IMR-90 (cell line): Measurements from ENCODE around the gene PCYT1B. TPM values are rescaled to one million over a fixed set of nuclear protein-coding genes. Genes with fewer than 3 reads are reported as not detected.

ENCODE experiments used
- ATAC-seq: fragments of 200-7000 bp; cut with Tn5 transposase; 2 replicates; pipeline ENCODE4 v1.9.1; 2020; ENCODE audit warnings: low read depth, mild to moderate bottlenecking, moderate library complexity
- BruUV-seq: library from RNA; stranded (reverse); fragments of 400-500 nt; replicated peaks from 2 replicates; lab custom pipeline; 2021; lab: Mats Ljungman, UMichigan
- CTCF ChIA-PET: fragments of 300-600 bp; formaldehyde crosslinking; extraction: SDS; loops from one replicate; lab custom pipeline; 2021; ENCODE audit warnings: antibody characterized with exemption; lab: Yijun Ruan, JAX
- POLR2A ChIA-PET: fragments of 300-600 bp; sonication (Branson Sonifier 250); formaldehyde crosslinking; loops from one replicate; lab custom pipeline; 2022; ENCODE audit warnings: antibody characterized with exemption; ENCODE audit not compliant: unreplicated experiment; lab: Charles Lee
- DNase-seq: peaks from one replicate; pipeline ENCODE4 v3.0.0; 2013
- H2AFZ ChIP-seq: replicated peaks from 2 replicates; pipeline ENCODE3; 2013; ENCODE audit warnings: low read length, mild to moderate bottlenecking; ENCODE audit not compliant: poor library complexity
- H2AK5ac ChIP-seq: 2 replicates; pipeline ENCODE4 v1.6.1; 2013; ENCODE audit warnings: low read depth, low read length, inconsistent platforms
- H2AK9ac ChIP-seq: replicated peaks from 2 replicates; pipeline ENCODE3; 2013; ENCODE audit warnings: mild to moderate bottlenecking, low read depth, low read length, moderate library complexity; ENCODE audit not compliant: poor library complexity
- H2BK120ac ChIP-seq: 2 replicates; pipeline ENCODE4 v1.6.1; 2013; ENCODE audit warnings: low read depth, low read length, inconsistent platforms
- H2BK15ac ChIP-seq: 3 replicates; pipeline ENCODE4 v1.6.1; 2013; ENCODE audit warnings: low read depth, low read length, inconsistent platforms
- H2BK20ac ChIP-seq: 2 replicates; pipeline ENCODE4 v1.6.1; 2013; ENCODE audit warnings: low read depth, mild to moderate bottlenecking, inconsistent platforms, low read length, moderate library complexity
- H2BK5ac ChIP-seq: 2 replicates; pipeline ENCODE4 v1.6.1; 2013; ENCODE audit warnings: mild to moderate bottlenecking, low read depth, low read length, inconsistent platforms; ENCODE audit not compliant: poor library complexity, severe bottlenecking
- H3K14ac ChIP-seq: replicated peaks from 2 replicates; pipeline ENCODE4 v1.6.1; 2013; ENCODE audit warnings: low read depth, low read length, inconsistent platforms
- H3K18ac ChIP-seq: 2 replicates; pipeline ENCODE4 v1.6.1; 2013; ENCODE audit warnings: low read depth, low read length, control low read depth
- H3K23ac ChIP-seq: 2 replicates; pipeline ENCODE4 v1.6.1; 2013; ENCODE audit warnings: low read depth, low read length, inconsistent platforms
- H3K27ac ChIP-seq: 2 replicates; pipeline ENCODE4 v1.5.1; 2013; ENCODE audit warnings: mild to moderate bottlenecking, control low read depth, low read length; ENCODE audit not compliant: insufficient read depth
- H3K27me3 ChIP-seq: 2 replicates; pipeline ENCODE4 v1.6.1; 2013; ENCODE audit warnings: low read length; ENCODE audit not compliant: control insufficient read depth, insufficient read depth
- H3K36me3 ChIP-seq: 2 replicates; pipeline ENCODE4 v1.6.1; 2013; ENCODE audit warnings: low read length, mixed read lengths; ENCODE audit not compliant: control insufficient read depth, insufficient read depth
- H3K4ac ChIP-seq: 2 replicates; pipeline ENCODE4 v1.6.1; 2013; ENCODE audit warnings: low read depth, low read length, inconsistent platforms
- H3K4me1 ChIP-seq: 2 replicates; pipeline ENCODE4 v1.6.1; 2013; ENCODE audit warnings: low read length, mixed read lengths; ENCODE audit not compliant: control insufficient read depth, insufficient read depth
- H3K4me2 ChIP-seq: 2 replicates; pipeline ENCODE4 v1.6.1; 2013; ENCODE audit warnings: low read depth, mild to moderate bottlenecking, control low read depth, low read length, moderate library complexity
- H3K4me3 ChIP-seq: 2 replicates; pipeline ENCODE4 v1.5.1; 2013; ENCODE audit warnings: low read depth, mild to moderate bottlenecking, control low read depth, low read length, moderate library complexity; ENCODE audit not compliant: insufficient read depth
- H3K56ac ChIP-seq: 2 replicates; pipeline ENCODE4 v1.6.1; 2013; ENCODE audit warnings: low read length, inconsistent platforms; ENCODE audit not compliant: insufficient read depth; ENCODE audit errors: extremely low read depth
- H3K79me1 ChIP-seq, 2 experiments: 2 replicates each; pipeline ENCODE4 v1.6.1; 2013; ENCODE audit warnings: low read length in 2 of 2, inconsistent platforms in 1 of 2, low read depth in 1 of 2
- H3K9ac ChIP-seq: 2 replicates; pipeline ENCODE4 v1.6.1; 2013; ENCODE audit warnings: low read depth, low read length, control low read depth
- H3K9me1 ChIP-seq: 2 replicates; pipeline ENCODE4 v1.6.1; 2013; ENCODE audit warnings: low read length, inconsistent platforms; ENCODE audit not compliant: insufficient read depth
- H3K9me3 ChIP-seq: 2 replicates; pipeline ENCODE4 v1.6.1; 2013; ENCODE audit warnings: low read length; ENCODE audit not compliant: control insufficient read depth, insufficient read depth
- H4K20me1 ChIP-seq: 2 replicates; pipeline ENCODE4 v1.6.1; 2013; ENCODE audit warnings: low read length, inconsistent platforms; ENCODE audit not compliant: insufficient read depth
- H4K5ac ChIP-seq: 2 replicates; pipeline ENCODE4 v1.6.1; 2013; ENCODE audit warnings: mild to moderate bottlenecking, low read depth, low read length, control low read depth
- H4K8ac ChIP-seq, 2 experiments: 2 replicates each; pipeline ENCODE4 v1.6.1; 2013; ENCODE audit warnings: low read depth in 2 of 2, low read length in 2 of 2, control low read depth in 1 of 2, inconsistent platforms in 1 of 2
- H4K91ac ChIP-seq: 2 replicates; pipeline ENCODE4 v1.6.1; 2013; ENCODE audit warnings: low read depth, low read length, inconsistent platforms; ENCODE audit not compliant: insufficient read depth
- ELK1 ChIP-seq: fragments of 150-350 bp; IDR thresholded peaks from 2 replicates; pipeline ENCODE4 v1.6.1; 2016; ENCODE audit warnings: low read depth, mild to moderate bottlenecking, low read length, moderate library complexity, borderline replicate concordance
- MAZ ChIP-seq: IDR thresholded peaks from 2 replicates; pipeline ENCODE4 v1.6.1; 2012; ENCODE audit warnings: low read depth, mild to moderate bottlenecking, low read length, improper control_type of control experiment, moderate library complexity, borderline replicate concordance
- NFE2L2 ChIP-seq: fragments of 150-350 bp; IDR thresholded peaks from 2 replicates; pipeline ENCODE4 v1.6.1; 2016; ENCODE audit warnings: low read depth, mild to moderate bottlenecking, low read length
- USF2 ChIP-seq: fragments of 150-350 bp; IDR thresholded peaks from 2 replicates; pipeline ENCODE4 v1.6.1; 2017; ENCODE audit warnings: mild to moderate bottlenecking, antibody characterized with exemption, low read length, low read depth
- WGBS, 2 experiments: methylation state at CpG; one replicate each; pipeline versions ENCODE4 v1.1.5 to v1.1.7; 2013; ENCODE audit warnings: missing lambda C conversion rate in 2 of 2; ENCODE audit not compliant: insufficient read length in 1 of 2; ENCODE audit errors: extremely low coverage in 2 of 2; 5-methylcytosine and 5-hydroxymethylcytosine counted together
- dilution Hi-C: fragments of 300-500 bp; cut with HindIII; formaldehyde crosslinking; loops from one replicate; pipeline ENCODE4 v1.14.3; 2018; ENCODE audit warnings: low sequenced_read_pairs; ENCODE audit not compliant: unreplicated experiment
- in situ Hi-C: fragments of 300-500 bp; cut with MboI; formaldehyde crosslinking; loops from 3 replicates; pipeline ENCODE4 v1.14.3; 2019; ENCODE audit warnings: low sequenced_read_pairs, inconsistent platforms, mixed read lengths
- intact Hi-C: fragments of 100-400 bp; cut with micrococcal nuclease; formaldehyde crosslinking; loops from 2 replicates; pipeline ENCODE4 v1.10.0; 2022
- polyA plus RNA-seq, 3 experiments: library from polyadenylated mRNA; depleted of rRNA; stranded (reverse); fragments of >200 nt; gene quantifications; 2 replicates each; pipeline ENCODE4 v1.2.3, GENCODE V29; 2012; ENCODE audit warnings: low replicate concordance in 1 of 3
- total RNA-seq: library from RNA; depleted of rRNA; stranded (reverse); fragments of >200 nt; gene quantifications from 2 replicates; pipeline ENCODE4 v1.2.3, GENCODE V29; 2012

Gene PCYT1B
- total and polyA plus RNA-seq, 2 of the 4 experiments (the other 2 are of a cell fraction), result under 0.01 to 0.09 TPM

GRCh38 chrX:24659646-24660045, 12.5 kb upstream of the PCYT1B start:
- no peak overlapping the region for H2AFZ ChIP-seq
- no peak overlapping the region for H3K4ac ChIP-seq
- dilution Hi-C loops (no loop called here), in situ Hi-C loops (no loop called here), intact Hi-C loops (no loop called here)
- H3K9me3 ChIP-seq, result no peaks in the 10 kb centered on the region
- H3K4me1 ChIP-seq, result no peaks in the 10 kb centered on the region
- H3K9ac ChIP-seq, result no peak overlapping the region
- no peak overlapping the region for H4K91ac ChIP-seq
- peaks cover 1% of the 10 kb centered on the region for H3K27me3 ChIP-seq
- 100% methylated on average over 1 of the region's 3 CpGs; no CpG with 5 or more reads in 1 of the 2 experiments for WGBS, 2 experiments
- ChIA-PET CTCF (no interaction called here), POLR2A (no interaction called here)
- no peak overlapping the region for H3K27ac ChIP-seq
- no peak overlapping the region for H3K14ac ChIP-seq
- no peak overlapping the region for H3K4me2 ChIP-seq
- H4K8ac ChIP-seq, result no peak overlapping the region
- H3K18ac ChIP-seq, result no peak overlapping the region
- H2BK20ac ChIP-seq, result no peak overlapping the region
- H2AK9ac ChIP-seq, result no peak overlapping the region
- H2BK120ac ChIP-seq, result no peak overlapping the region
- no peak overlapping the region for H2AK5ac ChIP-seq
- H3K4me3 ChIP-seq, result no peak overlapping the region
- H3K36me3 ChIP-seq, result no peaks in the 10 kb centered on the region
- DNase-seq (no peak), ATAC-seq (no peak)
- BruUV-seq, result no TSS peak
- no peak overlapping the region for H3K56ac ChIP-seq
- H3K23ac ChIP-seq, result no peak overlapping the region
- H4K5ac ChIP-seq, result no peak overlapping the region
- no peaks in the 10 kb centered on the region for H3K79me1 ChIP-seq
- H4K20me1 ChIP-seq, result no peaks in the 10 kb centered on the region
- H2BK5ac ChIP-seq, result no peak overlapping the region
- no peaks in the 10 kb centered on the region for H3K9me1 ChIP-seq
- H2BK15ac ChIP-seq, result no peak overlapping the region
- no peak for TF ChIP-seq USF2
- TF ChIP-seq NFE2L2, result no peak
- no peak for TF ChIP-seq MAZ
- TF ChIP-seq ELK1, result no peak
